Astrocyte of the hippocampus (primary cell): ENCODE data around the gene ADD2.
"Not testable (repeated sequence)": the region's sequence is repeated elsewhere in the genome, so short reads cannot be mapped to it uniquely, and the experiment has no call there.

Experiments used
- DNase-seq: peaks from one replicate; pipeline ENCODE4 v3.0.0; 2011; ENCODE audit warnings: low read depth, low spot score

ADD2 gene

GRCh38 chr2:70767699-70768589 is at the start of gene ADD2:
Gene ADD2 (minus strand): TSS chr2:70768200. CDS start chr2:70706408, 61,792 bp downstream.
- peak; percentile 87 for DNase-seq

- no peak for DNase-seq
These were observed 49.4 kb upstream of the ADD2 start for GRCh38 chr2:70817284-70817954.

GRCh38 chr2:70816726-70817125 is 48.7 kb upstream of the ADD2 start:
- DNase-seq: no peak

- no peak for DNase-seq
These were observed 41.3 kb upstream of the ADD2 start for GRCh38 chr2:70808983-70809958.

GRCh38 chr2:70807828-70808118 is 39.8 kb upstream of the ADD2 start:
- no peak for DNase-seq

GRCh38 chr2:70807102-70807827 is 39.3 kb upstream of the ADD2 start:
- DNase-seq: no peak

- DNase-seq: no peak
These were observed 38.6 kb upstream of the ADD2 start for GRCh38 chr2:70806620-70807019.

- DNase-seq: no peak
These were observed 38.0 kb upstream of the ADD2 start for GRCh38 chr2:70806013-70806412.

GRCh38 chr2:70801607-70802263 is 33.7 kb upstream of the ADD2 start:
- no peak for DNase-seq

- no peak for DNase-seq
These were observed 31.7 kb upstream of the ADD2 start for GRCh38 chr2:70799706-70800105.

- DNase-seq: not testable (repeated sequence)
These were observed 30.0 kb upstream of the ADD2 start for GRCh38 chr2:70797996-70798395.

GRCh38 chr2:70797506-70797905 is 29.5 kb upstream of the ADD2 start:
- DNase-seq: no peak

GRCh38 chr2:70796262-70796661 is 28.3 kb upstream of the ADD2 start:
- DNase-seq: no peak

GRCh38 chr2:70795164-70795995 is 27.4 kb upstream of the ADD2 start:
- DNase-seq: no peak

- no peak for DNase-seq
These were observed 25.4 kb upstream of the ADD2 start for GRCh38 chr2:70793450-70793849.

- peak; percentile 45 for DNase-seq
These were observed 22.3 kb upstream of the ADD2 start, which contains the start of gene FIGLA for GRCh38 chr2:70790136-70790828. Gene FIGLA (minus strand): TSS chr2:70790643. CDS start chr2:70790638, 5 bp downstream.

GRCh38 chr2:70789304-70790135 is 21.5 kb upstream of the ADD2 start:
- DNase-seq: peak; percentile 80
